ENCODE measurements around the gene VIP.

Gene VIP

DNA sequence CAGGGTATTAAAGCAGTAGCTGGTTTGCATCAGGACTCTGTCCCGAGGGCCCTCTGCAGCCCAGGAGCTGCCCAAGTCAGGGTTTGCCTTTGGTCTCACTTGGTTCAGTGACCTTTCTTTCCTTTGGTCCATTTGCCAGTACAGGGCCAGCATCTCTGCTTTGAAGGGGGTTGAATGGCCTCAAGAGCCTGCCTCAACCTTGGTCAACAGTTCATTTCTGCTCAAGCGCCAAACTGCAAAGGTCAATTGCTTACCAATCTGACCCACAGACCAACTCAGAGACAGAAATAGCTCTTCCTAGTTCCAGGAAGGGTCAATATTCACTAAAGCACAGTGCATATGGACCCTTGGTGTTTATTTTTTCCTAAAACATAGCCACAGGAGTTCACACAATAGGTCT, 19.4 kb downstream of the VIP start:
- H3K27me3 ChIP-seq (ENCODE audit: insufficient read depth, low read length, poor library complexity, severe bottlenecking), result no peaks in the 10 kb centered on the region
- TF ChIP-seq, protein P1, sequence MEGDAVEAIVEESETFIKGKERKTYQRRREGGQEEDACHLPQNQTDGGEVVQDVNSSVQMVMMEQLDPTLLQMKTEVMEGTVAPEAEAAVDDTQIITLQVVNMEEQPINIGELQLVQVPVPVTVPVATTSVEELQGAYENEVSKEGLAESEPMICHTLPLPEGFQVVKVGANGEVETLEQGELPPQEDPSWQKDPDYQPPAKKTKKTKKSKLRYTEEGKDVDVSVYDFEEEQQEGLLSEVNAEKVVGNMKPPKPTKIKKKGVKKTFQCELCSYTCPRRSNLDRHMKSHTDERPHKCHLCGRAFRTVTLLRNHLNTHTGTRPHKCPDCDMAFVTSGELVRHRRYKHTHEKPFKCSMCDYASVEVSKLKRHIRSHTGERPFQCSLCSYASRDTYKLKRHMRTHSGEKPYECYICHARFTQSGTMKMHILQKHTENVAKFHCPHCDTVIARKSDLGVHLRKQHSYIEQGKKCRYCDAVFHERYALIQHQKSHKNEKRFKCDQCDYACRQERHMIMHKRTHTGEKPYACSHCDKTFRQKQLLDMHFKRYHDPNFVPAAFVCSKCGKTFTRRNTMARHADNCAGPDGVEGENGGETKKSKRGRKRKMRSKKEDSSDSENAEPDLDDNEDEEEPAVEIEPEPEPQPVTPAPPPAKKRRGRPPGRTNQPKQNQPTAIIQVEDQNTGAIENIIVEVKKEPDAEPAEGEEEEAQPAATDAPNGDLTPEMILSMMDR (conservative IDR thresholded peaks at IDR 0.05; ENCODE audit: low read length), result no peak
- no peak for TF ChIP-seq EZH2phosphoT487 (IDR thresholded peaks at IDR 0.05; ENCODE audit: borderline replicate concordance)
- H4K20me1 ChIP-seq (ENCODE audit: insufficient read depth, low read length, poor library complexity, severe bottlenecking), result no peaks in the 10 kb centered on the region
- no peak overlapping the region for H2AFZ ChIP-seq (ENCODE audit: low read length)
- no peaks in the 10 kb centered on the region for H3K9me2 ChIP-seq (replicated peaks; ENCODE audit: low read depth, low read length)
- no peaks in the 10 kb centered on the region for H3K9me3 ChIP-seq (ENCODE audit: insufficient read depth, low read depth, low read length)
- H3K36me3 ChIP-seq (ENCODE audit: insufficient read depth, low read length), result no peaks in the 10 kb centered on the region
- no peak overlapping the region for H3K9ac ChIP-seq (ENCODE audit: low read depth, low read length, poor library complexity, severe bottlenecking)
- H3K79me2 ChIP-seq (ENCODE audit: insufficient read depth, low read length), result no peaks in the 10 kb centered on the region
- no peak overlapping the region for H3K4me3 ChIP-seq (ENCODE audit: low read length, poor library complexity, severe bottlenecking)
- H3K4me1 ChIP-seq (ENCODE audit: insufficient read depth, low read length, poor library complexity, severe bottlenecking), result no peaks in the 10 kb centered on the region
- no peak overlapping the region for H3K4me2 ChIP-seq (ENCODE audit: low read depth, low read length, poor library complexity, severe bottlenecking)
- H3F3A ChIP-seq (ENCODE audit: low read depth), result no peaks in the 10 kb centered on the region

DNA sequence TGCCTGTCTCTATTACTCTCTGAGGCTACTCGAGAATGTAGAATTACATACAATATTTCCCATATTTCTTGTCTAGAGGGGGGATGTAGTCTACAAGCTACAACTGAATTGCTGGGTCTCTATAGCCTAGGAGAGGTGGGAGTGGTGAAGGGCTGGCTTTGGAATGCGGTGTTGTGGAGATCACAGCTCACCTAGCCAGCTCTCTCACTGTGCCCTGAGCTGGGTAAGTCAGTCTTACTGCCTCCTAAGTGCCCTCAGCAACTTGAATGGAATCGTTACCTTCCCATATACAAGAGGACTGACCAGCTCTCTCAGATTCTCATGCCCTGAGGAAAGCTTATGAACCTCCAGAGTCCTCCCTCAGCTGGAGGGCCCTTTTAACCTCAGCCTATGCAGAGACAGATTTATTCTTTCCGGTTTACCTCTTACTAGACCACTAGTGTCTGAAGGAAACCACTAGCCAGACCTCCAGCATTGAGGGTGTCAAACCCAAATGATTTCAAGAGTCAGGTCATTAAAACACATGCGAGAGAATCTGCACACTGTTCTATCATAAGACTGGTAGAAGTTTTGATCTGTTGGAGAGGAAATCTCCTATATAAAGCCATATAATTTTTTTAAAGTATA, 20.6 kb downstream of the VIP start:
- H3K4me2 ChIP-seq (ENCODE audit: low read depth, low read length, poor library complexity, severe bottlenecking), result no peak overlapping the region
- no peaks in the 10 kb centered on the region for H3K36me3 ChIP-seq (ENCODE audit: insufficient read depth, low read length)
- no peaks in the 10 kb centered on the region for H3K27me3 ChIP-seq (ENCODE audit: insufficient read depth, low read length, poor library complexity, severe bottlenecking)
- no peaks in the 10 kb centered on the region for H3K9me2 ChIP-seq (replicated peaks; ENCODE audit: low read depth, low read length)
- TF ChIP-seq EZH2phosphoT487 (IDR thresholded peaks at IDR 0.05; ENCODE audit: borderline replicate concordance), result no peak
- TF ChIP-seq, protein P1 (conservative IDR thresholded peaks at IDR 0.05; ENCODE audit: low read length), result no peak
- H3K4me1 ChIP-seq (ENCODE audit: insufficient read depth, low read length, poor library complexity, severe bottlenecking), result no peaks in the 10 kb centered on the region
- H3K9me3 ChIP-seq (ENCODE audit: insufficient read depth, low read depth, low read length), result no peaks in the 10 kb centered on the region
- no peaks in the 10 kb centered on the region for H3K79me2 ChIP-seq (ENCODE audit: insufficient read depth, low read length)
- H3K4me3 ChIP-seq (ENCODE audit: low read length, poor library complexity, severe bottlenecking), result no peak overlapping the region
- no peak overlapping the region for H3K9ac ChIP-seq (ENCODE audit: low read depth, low read length, poor library complexity, severe bottlenecking)
- no peaks in the 10 kb centered on the region for H4K20me1 ChIP-seq (ENCODE audit: insufficient read depth, low read length, poor library complexity, severe bottlenecking)
- H2AFZ ChIP-seq (ENCODE audit: low read length), result no peak overlapping the region
- no peaks in the 10 kb centered on the region for H3F3A ChIP-seq (ENCODE audit: low read depth)

DNA sequence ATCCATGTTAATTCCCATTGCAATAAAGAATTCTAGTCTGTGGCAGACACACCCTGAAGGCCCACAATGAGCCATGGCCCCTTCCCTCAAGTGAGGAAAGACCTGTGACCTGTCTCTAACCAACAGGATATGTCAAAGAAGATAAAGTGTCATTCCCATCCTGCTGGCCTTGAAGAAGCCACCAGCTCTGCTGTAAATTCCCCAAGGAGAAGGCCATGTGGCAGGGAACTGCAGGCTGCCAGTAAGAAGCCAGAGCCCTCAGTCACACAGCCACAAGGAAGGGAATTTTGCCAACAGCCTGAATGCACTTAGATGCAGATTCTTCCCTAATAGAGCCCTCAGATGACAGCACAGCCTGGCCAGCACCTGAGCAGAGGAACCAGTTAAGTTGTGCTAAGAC, 24.8 kb downstream of the VIP start:
- H3K79me2 ChIP-seq (ENCODE audit: insufficient read depth, low read length), result no peaks in the 10 kb centered on the region
- no peak overlapping the region for H2AFZ ChIP-seq (ENCODE audit: low read length)
- TF ChIP-seq, protein P1 (conservative IDR thresholded peaks at IDR 0.05; ENCODE audit: low read length), result no peak
- no peak for TF ChIP-seq EZH2phosphoT487 (IDR thresholded peaks at IDR 0.05; ENCODE audit: borderline replicate concordance)
- H3K9ac ChIP-seq (ENCODE audit: low read depth, low read length, poor library complexity, severe bottlenecking), result no peak overlapping the region
- no peaks in the 10 kb centered on the region for H3K9me3 ChIP-seq (ENCODE audit: insufficient read depth, low read depth, low read length)
- H3K27me3 ChIP-seq (ENCODE audit: insufficient read depth, low read length, poor library complexity, severe bottlenecking), result no peaks in the 10 kb centered on the region
- H3K9me2 ChIP-seq (replicated peaks; ENCODE audit: low read depth, low read length), result no peaks in the 10 kb centered on the region
- H3K4me1 ChIP-seq (ENCODE audit: insufficient read depth, low read length, poor library complexity, severe bottlenecking), result no peaks in the 10 kb centered on the region
- no peaks in the 10 kb centered on the region for H3K36me3 ChIP-seq (ENCODE audit: insufficient read depth, low read length)
- H4K20me1 ChIP-seq (ENCODE audit: insufficient read depth, low read length, poor library complexity, severe bottlenecking), result no peaks in the 10 kb centered on the region
- H3K4me2 ChIP-seq (ENCODE audit: low read depth, low read length, poor library complexity, severe bottlenecking), result no peak overlapping the region
- H3K4me3 ChIP-seq (ENCODE audit: low read length, poor library complexity, severe bottlenecking), result no peak overlapping the region
- H3F3A ChIP-seq (ENCODE audit: low read depth), result no peaks in the 10 kb centered on the region

All from Loucy (cell line).